ENCODE measurements around the gene ARL10. TPM values are rescaled to one million over a fixed set of nuclear protein-coding genes. Genes with fewer than 3 reads are reported as not detected.

The ARL10 gene
- total RNA-seq, 3 donors from 2014 or later: 2.1 to 12.2 (median 2.3) TPM

DNA sequence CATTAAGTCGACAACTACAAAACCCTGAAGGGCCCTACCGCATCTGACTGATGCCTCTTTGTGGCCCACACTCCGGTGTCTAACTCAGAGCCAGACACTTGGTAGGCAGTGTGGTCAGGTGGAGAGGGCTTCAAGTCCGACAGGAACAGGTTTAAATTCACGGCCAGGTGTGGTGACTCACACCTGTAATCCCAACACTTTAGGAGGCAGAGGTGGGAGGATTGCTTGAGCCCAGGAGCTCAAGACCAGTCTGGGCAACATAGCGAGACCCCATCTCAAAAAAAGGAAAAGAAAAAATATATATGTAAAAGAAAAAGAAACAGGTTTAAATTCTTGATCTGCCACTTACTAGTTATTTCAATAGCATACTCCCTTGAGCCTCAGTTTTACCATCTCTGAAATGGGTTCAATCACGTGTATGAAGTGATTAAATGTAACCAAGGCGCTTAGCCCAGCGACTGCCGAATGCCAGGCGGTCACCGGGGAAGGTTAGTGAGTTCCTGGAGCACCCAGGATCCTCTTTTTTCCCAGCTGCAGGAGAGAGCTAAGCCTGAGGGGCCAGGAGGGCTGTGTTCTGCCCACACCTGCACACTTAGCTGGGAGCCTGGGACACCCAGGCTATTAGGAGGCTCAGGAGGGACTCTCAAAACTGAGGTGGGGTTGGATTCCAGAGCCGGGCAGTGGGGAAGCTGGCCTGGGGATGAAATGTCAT is 50.1 kb downstream of the ARL10 start:
- Histone ChIP-seq H3K4me1 (ENCODE audit: low read depth) (peaks cover 40% of the 10 kb centered on the region), H3K9me3 (no peaks in the 10 kb centered on the region), H3K4me3 (peak overlapping the region; percentile 94), H3K36me3 (ENCODE audit: low read depth) (no peaks in the 10 kb centered on the region)
- no peak for DNase-seq
- intact Hi-C loops (cut with DNase I, micrococcal nuclease): loop anchor here in 1 of 2 donors (10.0 kb wide), 1 partner anchor 129 kb away; the partner anchor contains the start of gene CDHR2
- no peak for ATAC-seq
- no peak for TF ChIP-seq CTCF (IDR thresholded peaks at IDR 0.05)

- peak within 1 kb of the TSS; percentile 94 for H3K4me3 ChIP-seq
- DNase-seq (peak; percentile 94 to 97 (median 96)), ATAC-seq (peak; percentile 94)
- no peaks in the 10 kb centered on the region for H3K9me3 ChIP-seq
- intact Hi-C loops (cut with DNase I, micrococcal nuclease): loop anchor here in 1 of 2 donors (10.0 kb wide), 1 partner anchor 129 kb away; the partner anchor contains the start of gene CDHR2
- no peaks in the 10 kb centered on the region for H3K36me3 ChIP-seq (ENCODE audit: low read depth)
- peaks cover 37% of the 10 kb centered on the region for H3K4me1 ChIP-seq (ENCODE audit: low read depth)
- TF ChIP-seq CTCF (IDR thresholded peaks at IDR 0.05): peak; percentile 73
Measured at GRCh38 chr5:176415952-176416924, 51.0 kb downstream of the ARL10 start, which contains the start of gene CLTB. CLTB (minus strand) TSS chr5:176416539; CDS start chr5:176416363, 176 bp downstream.

GRCh38 chr5:176416965-176417364 is 51.7 kb downstream of the ARL10 start:
- Histone ChIP-seq H3K9me3 (no peaks in the 10 kb centered on the region), H3K36me3 (ENCODE audit: low read depth) (no peaks in the 10 kb centered on the region), H3K4me3 (no peak overlapping the region), H3K4me1 (ENCODE audit: low read depth) (peaks cover 32% of the 10 kb centered on the region)
- DNase-seq (peak in 1 of 3 donors; percentile 39), ATAC-seq (no peak)
- TF ChIP-seq CTCF (IDR thresholded peaks at IDR 0.05): no peak
- intact Hi-C loops (cut with DNase I, micrococcal nuclease): loop anchor here in 1 of 2 donors (10.0 kb wide), 1 partner anchor 128 kb away; the partner anchor contains the start of gene CDHR2

- peak; percentile 18 for ATAC-seq
- Histone ChIP-seq H3K4me1 (ENCODE audit: low read depth) (peaks cover 31% of the 10 kb centered on the region), H3K9me3 (no peaks in the 10 kb centered on the region), H3K36me3 (ENCODE audit: low read depth) (no peaks in the 10 kb centered on the region), H3K4me3 (no peak overlapping the region)
- no peak for TF ChIP-seq CTCF (IDR thresholded peaks at IDR 0.05)
- intact Hi-C loops (cut with DNase I, micrococcal nuclease): loop anchor here in 1 of 2 donors (10.0 kb wide), 1 partner anchor 127 kb away; the partner anchor contains the start of gene CDHR2
- DNase-seq: no peak
Measured at GRCh38 chr5:176418251-176418650, 53.0 kb downstream of the ARL10 start.

GRCh38 chr5:176420086-176420485 is 54.8 kb downstream of the ARL10 start:
- Histone ChIP-seq H3K4me1 (ENCODE audit: low read depth) (peaks cover 13% of the 10 kb centered on the region), H3K36me3 (ENCODE audit: low read depth) (no peaks in the 10 kb centered on the region), H3K4me3 (no peak overlapping the region), H3K9me3 (no peaks in the 10 kb centered on the region)
- intact Hi-C loops (cut with DNase I, micrococcal nuclease): no loop called here
- ATAC-seq (no peak), DNase-seq (no peak)
- TF ChIP-seq CTCF (IDR thresholded peaks at IDR 0.05): no peak

Measured in mucosa of descending colon (tissue), 3 donors.